ENCODE data around the gene BTBD18.

DNA sequence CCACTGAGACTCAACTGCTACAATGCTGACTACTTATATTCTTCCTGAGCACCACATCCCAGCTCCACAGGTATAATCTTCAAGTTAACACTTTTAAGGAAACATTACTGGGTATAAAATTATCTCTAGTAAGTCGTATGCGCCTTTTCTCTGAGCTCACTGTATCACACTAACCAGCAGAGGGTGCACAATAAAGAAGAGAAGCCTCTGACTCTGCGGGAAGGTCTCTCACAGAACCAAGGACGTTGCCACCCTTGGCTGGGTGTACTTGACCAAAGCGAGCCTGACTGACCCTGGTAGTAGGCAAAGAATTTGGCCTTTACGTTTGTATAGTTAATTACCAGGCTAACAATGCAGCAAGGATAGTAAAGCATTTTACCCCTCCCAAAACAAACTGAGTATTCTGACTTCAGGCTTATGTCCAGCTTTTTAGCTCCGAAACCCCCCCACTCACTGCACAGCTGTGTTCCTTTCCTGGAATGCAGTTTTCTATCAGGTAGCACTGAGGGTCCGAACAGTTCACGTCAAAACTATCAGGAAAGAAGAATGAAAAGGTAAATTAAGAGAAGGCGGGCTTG is at the start of gene BTBD18:
- TF ChIP-seq, protein P1, sequence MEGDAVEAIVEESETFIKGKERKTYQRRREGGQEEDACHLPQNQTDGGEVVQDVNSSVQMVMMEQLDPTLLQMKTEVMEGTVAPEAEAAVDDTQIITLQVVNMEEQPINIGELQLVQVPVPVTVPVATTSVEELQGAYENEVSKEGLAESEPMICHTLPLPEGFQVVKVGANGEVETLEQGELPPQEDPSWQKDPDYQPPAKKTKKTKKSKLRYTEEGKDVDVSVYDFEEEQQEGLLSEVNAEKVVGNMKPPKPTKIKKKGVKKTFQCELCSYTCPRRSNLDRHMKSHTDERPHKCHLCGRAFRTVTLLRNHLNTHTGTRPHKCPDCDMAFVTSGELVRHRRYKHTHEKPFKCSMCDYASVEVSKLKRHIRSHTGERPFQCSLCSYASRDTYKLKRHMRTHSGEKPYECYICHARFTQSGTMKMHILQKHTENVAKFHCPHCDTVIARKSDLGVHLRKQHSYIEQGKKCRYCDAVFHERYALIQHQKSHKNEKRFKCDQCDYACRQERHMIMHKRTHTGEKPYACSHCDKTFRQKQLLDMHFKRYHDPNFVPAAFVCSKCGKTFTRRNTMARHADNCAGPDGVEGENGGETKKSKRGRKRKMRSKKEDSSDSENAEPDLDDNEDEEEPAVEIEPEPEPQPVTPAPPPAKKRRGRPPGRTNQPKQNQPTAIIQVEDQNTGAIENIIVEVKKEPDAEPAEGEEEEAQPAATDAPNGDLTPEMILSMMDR (IDR thresholded peaks at IDR 0.05; ENCODE audit: low read depth, low read length) = peak; percentile 43
- TF ChIP-seq POLR2A (IDR thresholded peaks at IDR 0.05; ENCODE audit: extremely low read depth, insufficient read length) = no peak
- TF ChIP-seq, protein P2, sequence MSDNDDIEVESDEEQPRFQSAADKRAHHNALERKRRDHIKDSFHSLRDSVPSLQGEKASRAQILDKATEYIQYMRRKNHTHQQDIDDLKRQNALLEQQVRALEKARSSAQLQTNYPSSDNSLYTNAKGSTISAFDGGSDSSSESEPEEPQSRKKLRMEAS (IDR thresholded peaks at IDR 0.05; ENCODE audit: low read depth, low read length) = no peak

Data from NB4 (cell line).